HuH-7 (cell line): Measurements from ENCODE around the gene EFNA5.

Experiments
- DNase-seq: peaks from one replicate; pipeline ENCODE4 v3.0.0; 2011; ENCODE audit warnings: low spot score

Gene EFNA5

GRCh38 chr5:107425541-107426031 is 245.2 kb downstream of the EFNA5 start:
- no peak for DNase-seq

- no peak for DNase-seq
Observed at GRCh38 chr5:107424491-107424890, 246.2 kb downstream of the EFNA5 start.

GRCh38 chr5:107422494-107422893 is 248.2 kb downstream of the EFNA5 start:
- no peak for DNase-seq

GRCh38 chr5:107419498-107419897 is 251.2 kb downstream of the EFNA5 start:
- DNase-seq: no peak

GRCh38 chr5:107418902-107419301 is 251.8 kb downstream of the EFNA5 start:
- DNase-seq: no peak

GRCh38 chr5:107418071-107418470 is 252.7 kb downstream of the EFNA5 start:
- DNase-seq: no peak

- no peak for DNase-seq
Observed at GRCh38 chr5:107415762-107416161, 255.0 kb downstream of the EFNA5 start.

GRCh38 chr5:107414802-107415201 is 255.9 kb downstream of the EFNA5 start:
- DNase-seq: no peak

- DNase-seq: no peak
Observed at GRCh38 chr5:107413754-107414153, 257.0 kb downstream of the EFNA5 start.

GRCh38 chr5:107408564-107408963 is 262.2 kb downstream of the EFNA5 start:
- no peak for DNase-seq

GRCh38 chr5:107407713-107408298 is 262.9 kb downstream of the EFNA5 start:
- DNase-seq: no peak

- DNase-seq: no peak
Observed at GRCh38 chr5:107404595-107405374, 266.0 kb downstream of the EFNA5 start.

- DNase-seq: no peak
Observed at GRCh38 chr5:107403228-107403953, 267.3 kb downstream of the EFNA5 start.

GRCh38 chr5:107402434-107403227 is 268.1 kb downstream of the EFNA5 start:
- DNase-seq: no peak

- no peak for DNase-seq
Observed at GRCh38 chr5:107401470-107402122, 269.1 kb downstream of the EFNA5 start.

- no peak for DNase-seq
Observed at GRCh38 chr5:107400328-107400727, 270.4 kb downstream of the EFNA5 start.

GRCh38 chr5:107398703-107399102 is 272.0 kb downstream of the EFNA5 start:
- DNase-seq: no peak

GRCh38 chr5:107396351-107396690 is 274.4 kb downstream of the EFNA5 start:
- DNase-seq: no peak

GRCh38 chr5:107395632-107396350 is 274.9 kb downstream of the EFNA5 start:
- no peak for DNase-seq

- no peak for DNase-seq
Observed at GRCh38 chr5:107393851-107394250, 276.9 kb downstream of the EFNA5 start.

GRCh38 chr5:107391787-107392186 is 278.9 kb downstream of the EFNA5 start:
- no peak for DNase-seq
